ENCODE results near the gene RASAL2.

- TF ChIP-seq CTCF (IDR thresholded peaks at IDR 0.05) (no peak), EZH2 (IDR thresholded peaks at IDR 0.05) (no peak), EZH2phosphoT487 (IDR thresholded peaks at IDR 0.05) (no peak)
These were observed 397.1 kb downstream of the RASAL2 start for GRCh38 chr1:178490967-178491366.

Measured in neural progenitor cell (in vitro differentiated cells).